Nephron progenitor cell (in vitro differentiated cells): ENCODE measurements around the gene ARHGAP42.

Source experiments
- DNase-seq: peaks from one replicate; pipeline ENCODE4 v3.0.0; 2021
- H3K27ac Mint-ChIP-seq: 2 replicates; pipeline ENCODE4 v1.8.0; 2021; ENCODE audit warnings: mild to moderate bottlenecking, moderate library complexity, mixed read lengths
- H3K27me3 Mint-ChIP-seq: 2 replicates; pipeline ENCODE4 v1.8.0; 2021; ENCODE audit warnings: mild to moderate bottlenecking, low read depth, mixed read lengths; ENCODE audit not compliant: poor library complexity
- H3K36me3 Mint-ChIP-seq: 2 replicates; pipeline ENCODE4 v1.8.0; 2021; ENCODE audit warnings: low read depth, mixed read lengths
- H3K4me1 Mint-ChIP-seq: 2 replicates; pipeline ENCODE4 v1.8.0; 2021; ENCODE audit warnings: mixed read lengths
- H3K4me3 Mint-ChIP-seq: 2 replicates; pipeline ENCODE4 v1.8.0; 2021; ENCODE audit warnings: mild to moderate bottlenecking, moderate library complexity, mixed read lengths
- H3K9me3 Mint-ChIP-seq: 2 replicates; pipeline ENCODE4 v1.8.0; 2021; ENCODE audit warnings: mild to moderate bottlenecking, moderate library complexity, mixed read lengths
- TF ChIP-seq, protein P1 (sequence below): fragments of 200-600 bp; sonication (generic); IDR thresholded peaks from 2 replicates; pipeline ENCODE4 v1.5.0; 2021; ENCODE audit warnings: antibody characterized with exemption

ARHGAP42 gene

DNA sequence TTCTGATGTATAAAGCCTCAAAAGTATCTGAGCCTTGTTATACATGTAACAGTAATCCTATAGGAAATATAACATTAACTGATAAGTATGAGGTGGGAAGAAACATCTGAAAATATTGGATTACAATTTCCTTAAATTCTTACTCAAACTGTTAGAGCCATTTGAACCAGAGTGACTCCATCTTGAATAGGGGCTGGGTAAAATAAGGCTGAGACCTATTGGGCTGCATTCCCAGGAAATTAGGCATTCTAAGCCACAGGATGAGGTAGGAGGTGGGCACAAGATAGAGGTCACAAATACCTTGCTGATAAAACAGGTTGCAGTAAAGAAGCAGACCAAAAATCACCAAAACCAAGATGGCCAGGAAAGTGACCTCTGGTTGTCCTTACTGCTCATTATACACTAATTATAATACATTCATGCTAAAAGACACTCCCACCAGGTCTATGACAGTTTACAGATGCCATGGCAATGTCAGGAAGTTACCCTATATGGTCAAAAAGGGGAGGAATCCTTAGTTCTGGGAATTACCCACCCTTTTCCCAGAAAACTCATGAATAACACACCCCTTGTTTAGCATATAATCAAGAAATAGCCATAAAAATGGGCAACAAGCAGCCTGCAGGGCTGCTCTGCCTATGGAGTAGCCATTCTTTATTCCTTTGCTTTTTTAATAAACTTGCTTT is 327.7 kb downstream of the ARHGAP42 start:
- TF ChIP-seq, protein P1, sequence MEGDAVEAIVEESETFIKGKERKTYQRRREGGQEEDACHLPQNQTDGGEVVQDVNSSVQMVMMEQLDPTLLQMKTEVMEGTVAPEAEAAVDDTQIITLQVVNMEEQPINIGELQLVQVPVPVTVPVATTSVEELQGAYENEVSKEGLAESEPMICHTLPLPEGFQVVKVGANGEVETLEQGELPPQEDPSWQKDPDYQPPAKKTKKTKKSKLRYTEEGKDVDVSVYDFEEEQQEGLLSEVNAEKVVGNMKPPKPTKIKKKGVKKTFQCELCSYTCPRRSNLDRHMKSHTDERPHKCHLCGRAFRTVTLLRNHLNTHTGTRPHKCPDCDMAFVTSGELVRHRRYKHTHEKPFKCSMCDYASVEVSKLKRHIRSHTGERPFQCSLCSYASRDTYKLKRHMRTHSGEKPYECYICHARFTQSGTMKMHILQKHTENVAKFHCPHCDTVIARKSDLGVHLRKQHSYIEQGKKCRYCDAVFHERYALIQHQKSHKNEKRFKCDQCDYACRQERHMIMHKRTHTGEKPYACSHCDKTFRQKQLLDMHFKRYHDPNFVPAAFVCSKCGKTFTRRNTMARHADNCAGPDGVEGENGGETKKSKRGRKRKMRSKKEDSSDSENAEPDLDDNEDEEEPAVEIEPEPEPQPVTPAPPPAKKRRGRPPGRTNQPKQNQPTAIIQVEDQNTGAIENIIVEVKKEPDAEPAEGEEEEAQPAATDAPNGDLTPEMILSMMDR, result no peak

DNA sequence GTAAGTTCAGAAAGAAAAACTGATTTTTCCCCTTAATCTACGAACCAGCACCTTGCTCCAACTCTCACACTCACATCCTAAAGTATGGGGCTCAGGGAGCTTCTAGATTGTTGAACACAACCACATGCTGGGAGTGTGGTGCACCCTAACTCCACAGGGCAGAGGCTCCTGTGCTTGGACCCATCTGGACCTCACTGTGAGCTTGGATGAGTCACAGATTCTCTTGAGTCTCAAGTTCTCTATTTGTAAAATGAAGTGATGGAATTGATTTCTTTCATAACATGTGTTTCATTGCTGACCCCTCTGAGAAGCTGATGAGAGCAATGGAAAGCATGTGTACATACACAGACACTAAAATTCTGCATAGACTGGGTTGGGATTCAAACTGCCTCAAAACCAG is 332.8 kb downstream of the ARHGAP42 start:
- TF ChIP-seq, protein P1, result no peak
- DNase-seq, result no peak
- no peak overlapping the region for H3K4me3 Mint-ChIP-seq
- H3K36me3 Mint-ChIP-seq, result no peaks in the 10 kb centered on the region
- H3K9me3 Mint-ChIP-seq, result no peaks in the 10 kb centered on the region
- H3K27ac Mint-ChIP-seq, result no peak overlapping the region
- H3K27me3 Mint-ChIP-seq, result peaks cover 2% of the 10 kb centered on the region
- no peaks in the 10 kb centered on the region for H3K4me1 Mint-ChIP-seq

More for the DNA sequence above, 327.7 kb downstream of the ARHGAP42 start:
- H3K4me1 Mint-ChIP-seq, result no peaks in the 10 kb centered on the region
- H3K4me3 Mint-ChIP-seq, result no peak overlapping the region
- H3K9me3 Mint-ChIP-seq, result no peaks in the 10 kb centered on the region
- no peak overlapping the region for H3K27ac Mint-ChIP-seq
- no peak for DNase-seq
- H3K27me3 Mint-ChIP-seq, result peaks cover 2% of the 10 kb centered on the region
- H3K36me3 Mint-ChIP-seq, result no peaks in the 10 kb centered on the region

DNA sequence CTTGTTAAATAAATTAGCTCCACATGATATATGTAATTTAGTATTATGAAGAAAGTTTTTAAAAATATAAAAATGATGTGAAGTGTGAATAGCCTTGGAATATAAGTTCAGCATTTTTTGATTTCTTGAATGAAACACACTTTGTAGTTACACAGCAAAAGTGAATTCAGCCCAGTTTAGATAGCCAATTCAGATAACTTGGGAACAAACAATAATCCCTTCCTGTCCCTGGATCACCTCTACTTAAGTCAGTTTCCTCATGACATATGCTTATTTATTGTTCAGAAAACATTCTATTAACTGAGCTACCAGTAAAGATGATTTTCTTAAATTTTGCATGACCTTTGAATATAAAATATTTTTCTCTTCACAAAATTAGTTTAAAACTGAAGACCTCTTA is 335.2 kb downstream of the ARHGAP42 start:
- no peaks in the 10 kb centered on the region for H3K36me3 Mint-ChIP-seq
- no peaks in the 10 kb centered on the region for H3K27me3 Mint-ChIP-seq
- TF ChIP-seq, protein P1, result no peak
- H3K4me3 Mint-ChIP-seq, result no peak overlapping the region
- no peak for DNase-seq
- H3K9me3 Mint-ChIP-seq, result no peaks in the 10 kb centered on the region
- H3K27ac Mint-ChIP-seq, result no peak overlapping the region
- no peaks in the 10 kb centered on the region for H3K4me1 Mint-ChIP-seq

DNA sequence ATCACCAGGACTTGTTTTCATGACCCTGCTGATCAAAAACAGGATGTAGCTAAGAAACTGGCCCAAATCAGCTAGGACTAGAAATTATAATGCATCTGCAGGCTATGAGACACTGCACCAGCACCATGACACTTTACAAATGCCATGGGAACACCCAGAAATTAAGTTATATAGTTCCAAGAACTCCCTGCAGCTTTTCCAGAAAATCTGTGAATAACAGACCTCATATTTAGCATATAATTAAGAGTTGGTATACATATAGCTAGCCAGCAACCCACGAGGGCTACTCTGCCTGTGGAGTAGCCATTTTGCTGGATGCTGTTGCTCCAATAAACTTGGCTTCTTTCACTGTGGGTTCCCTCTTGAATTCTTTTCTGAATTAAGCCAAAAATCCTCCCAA is 341.6 kb downstream of the ARHGAP42 start:
- Mint-ChIP-seq H3K9me3 (no peaks in the 10 kb centered on the region), H3K4me3 (no peak overlapping the region), H3K27me3 (no peaks in the 10 kb centered on the region), H3K4me1 (no peaks in the 10 kb centered on the region), H3K27ac (no peak overlapping the region), H3K36me3 (no peaks in the 10 kb centered on the region)
- TF ChIP-seq, protein P1, result no peak
- no peak for DNase-seq

DNA sequence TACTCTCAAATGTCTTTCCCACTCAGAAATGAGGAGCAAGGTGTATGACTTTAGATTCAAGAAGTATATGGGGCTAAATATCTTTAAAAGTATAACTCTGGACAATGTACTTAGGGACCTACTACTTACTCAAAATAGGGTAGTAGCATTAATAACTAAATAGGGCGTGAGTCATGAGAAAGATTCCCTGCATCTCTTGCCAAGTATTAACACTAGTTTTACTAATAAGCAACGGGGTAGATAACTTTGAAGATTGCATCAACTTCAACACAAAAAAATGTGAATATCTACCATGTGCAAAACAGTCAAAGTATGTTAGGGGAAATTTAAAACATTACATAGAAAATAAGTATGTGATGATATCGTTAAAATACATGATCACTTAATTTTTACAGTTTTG is 342.9 kb downstream of the ARHGAP42 start:
- no peak for DNase-seq
- peaks cover 7% of the 10 kb centered on the region for H3K4me1 Mint-ChIP-seq
- no peaks in the 10 kb centered on the region for H3K27me3 Mint-ChIP-seq
- H3K4me3 Mint-ChIP-seq, result no peak overlapping the region
- H3K9me3 Mint-ChIP-seq, result no peaks in the 10 kb centered on the region
- no peak overlapping the region for H3K27ac Mint-ChIP-seq
- TF ChIP-seq, protein P1, result no peak
- H3K36me3 Mint-ChIP-seq, result no peaks in the 10 kb centered on the region

DNA sequence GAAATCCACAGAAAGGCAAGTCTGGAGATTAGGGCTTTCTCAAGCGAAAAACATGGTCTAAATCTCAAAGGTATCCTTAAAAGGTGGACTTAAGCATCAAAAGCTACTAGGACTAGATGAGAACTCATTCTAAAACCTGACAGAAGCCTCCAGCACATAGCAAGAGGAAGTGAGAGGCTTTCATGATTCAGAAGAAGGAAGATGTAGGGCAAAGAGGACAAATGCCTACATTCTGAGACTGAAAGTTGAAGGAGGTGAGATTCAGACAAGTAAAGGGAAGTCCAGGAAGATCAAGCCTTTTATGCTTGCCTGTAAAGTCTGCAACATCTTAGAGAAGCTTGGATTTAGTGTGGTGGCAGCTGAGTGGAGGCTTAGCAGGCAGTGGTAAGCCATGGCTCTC is 343.6 kb downstream of the ARHGAP42 start:
- DNase-seq, result no peak
- H3K27me3 Mint-ChIP-seq, result no peaks in the 10 kb centered on the region
- H3K27ac Mint-ChIP-seq, result no peak overlapping the region
- H3K4me3 Mint-ChIP-seq, result no peak overlapping the region
- no peaks in the 10 kb centered on the region for H3K36me3 Mint-ChIP-seq
- no peaks in the 10 kb centered on the region for H3K9me3 Mint-ChIP-seq
- TF ChIP-seq, protein P1, result no peak
- peaks cover 7% of the 10 kb centered on the region for H3K4me1 Mint-ChIP-seq
